Neural cell (in vitro differentiated cells): ENCODE results near the gene TSPO. TPM values are rescaled to one million over a fixed set of nuclear protein-coding genes. Genes with fewer than 3 reads are reported as not detected.

ENCODE experiments used
- H2AFZ ChIP-seq: fragments of 200-600, 300-800 bp; sonication (generic), shearing (Covaris generic); 2 replicates; pipeline ENCODE4 v1.6.0; 2014; ENCODE audit warnings: low read depth, mild to moderate bottlenecking, antibody characterized with exemption, low read length, moderate library complexity
- H3F3A ChIP-seq: fragments of 200-600 bp; shearing (Covaris generic); 2 replicates; pipeline ENCODE4 v1.6.1; 2016; ENCODE audit warnings: mild to moderate bottlenecking, moderate library complexity, mixed read lengths, antibody characterized with exemption, low read length; ENCODE audit not compliant: insufficient read depth, poor library complexity, severe bottlenecking
- H3K27ac ChIP-seq: fragments of 200-600, 300-800 bp; sonication (generic), shearing (Covaris generic); 2 replicates; pipeline ENCODE4 v1.5.1; 2014; ENCODE audit warnings: mild to moderate bottlenecking, low read length, moderate library complexity
- H3K27me3 ChIP-seq: fragments of 300-800, 200-600 bp; sonication (generic), shearing (Covaris generic); 2 replicates; pipeline ENCODE4 v1.6.0; 2014; ENCODE audit warnings: mild to moderate bottlenecking, low read depth, low read length, moderate library complexity; ENCODE audit not compliant: insufficient read depth
- H3K36me3 ChIP-seq: fragments of 300-800, 200-600 bp; sonication (generic), shearing (Covaris generic); 2 replicates; pipeline ENCODE4 v1.5.1; 2014; ENCODE audit warnings: mild to moderate bottlenecking, antibody characterized with exemption, low read length, moderate library complexity; ENCODE audit not compliant: insufficient read depth
- H3K4me2 ChIP-seq: fragments of 300-800, 200-600 bp; sonication (generic), shearing (Covaris generic); 2 replicates; pipeline ENCODE4 v1.6.0; 2014; ENCODE audit warnings: mild to moderate bottlenecking, low read length
- H3K4me3 ChIP-seq: fragments of 300-800, 200-600 bp; sonication (generic), shearing (Covaris generic); 2 replicates; pipeline ENCODE4 v1.5.1; 2014; ENCODE audit warnings: mild to moderate bottlenecking, low read length, moderate library complexity
- H3K79me2 ChIP-seq: fragments of 200-600 bp; shearing (Covaris generic); replicated peaks from 2 replicates; pipeline ENCODE4 v1.6.0; 2014; ENCODE audit warnings: mild to moderate bottlenecking, low read length, moderate library complexity; ENCODE audit not compliant: insufficient read depth
- H3K9ac ChIP-seq: fragments of 300-800, 200-600 bp; sonication (generic), shearing (Covaris generic); 2 replicates; pipeline ENCODE4 v1.6.1; 2016; ENCODE audit warnings: mild to moderate bottlenecking, low read length, mixed read lengths
- H3K9me2 ChIP-seq: fragments of 200-600 bp; shearing (Covaris generic); 2 replicates; pipeline ENCODE4 v1.6.1; 2016; ENCODE audit warnings: mild to moderate bottlenecking, low read length, mixed read lengths; ENCODE audit not compliant: insufficient read depth
- H3K9me3 ChIP-seq: fragments of 200-600, 300-800 bp; sonication (generic), shearing (Covaris generic); 2 replicates; pipeline ENCODE4 v1.6.1; 2016; ENCODE audit warnings: mild to moderate bottlenecking, mixed run types, low read length, moderate library complexity, mixed read lengths
- H4K20me1 ChIP-seq: fragments of 200-600 bp; shearing (Covaris generic); 2 replicates; pipeline ENCODE4 v1.6.1; 2016; ENCODE audit warnings: mild to moderate bottlenecking, mixed run types; ENCODE audit not compliant: insufficient read depth
- EP300 ChIP-seq: fragments of 450-650 bp; conservative IDR thresholded peaks from 2 replicates; pipeline ENCODE4 v1.6.1; 2014; ENCODE audit warnings: antibody characterized with exemption, mild to moderate bottlenecking, moderate library complexity; ENCODE audit not compliant: poor library complexity, severe bottlenecking
- EZH2 ChIP-seq: fragments of 200-600, 300-800 bp; shearing (Covaris generic), sonication (generic); IDR thresholded peaks from 2 replicates; pipeline ENCODE4 v1.6.1; 2014; ENCODE audit warnings: antibody characterized with exemption, low read length, borderline replicate concordance, mild to moderate bottlenecking; ENCODE audit not compliant: insufficient read depth, poor library complexity, severe bottlenecking
- MXI1 ChIP-seq: fragments of 450-650 bp; conservative IDR thresholded peaks from 2 replicates; pipeline ENCODE4 v1.6.1; 2014; ENCODE audit warnings: antibody characterized with exemption, mild to moderate bottlenecking; ENCODE audit not compliant: poor library complexity, severe bottlenecking
- POLR2AphosphoS5 ChIP-seq: IDR thresholded peaks from 2 replicates; pipeline ENCODE4 v1.6.1; 2012
- RAD21 ChIP-seq: fragments of 450-650 bp; conservative IDR thresholded peaks from 2 replicates; pipeline ENCODE4 v1.6.1; 2014; ENCODE audit warnings: antibody characterized with exemption, mild to moderate bottlenecking, moderate library complexity
- SMC3 ChIP-seq: fragments of 450-650 bp; conservative IDR thresholded peaks from 2 replicates; pipeline ENCODE4 v1.6.1; 2014; ENCODE audit warnings: antibody characterized with exemption, mild to moderate bottlenecking, moderate library complexity; ENCODE audit not compliant: poor library complexity
- TAF1 ChIP-seq: IDR thresholded peaks from 2 replicates; pipeline ENCODE4 v1.6.1; 2012; ENCODE audit warnings: low read depth
- polyA plus RNA-seq: library from polyadenylated mRNA; depleted of rRNA; stranded (reverse); fragments of >200 nt; gene quantifications from 2 replicates; pipeline ENCODE4 v1.2.3, GENCODE V29; 2014
- TF ChIP-seq, protein P1 (sequence below): IDR thresholded peaks from 2 replicates; pipeline ENCODE4 v1.6.1; 2012; ENCODE audit warnings: borderline replicate concordance
- TF ChIP-seq, protein P2 (sequence below): fragments of 450-650 bp; IDR thresholded peaks from 2 replicates; pipeline ENCODE4 v1.5.1; 2014; ENCODE audit warnings: antibody characterized with exemption, mild to moderate bottlenecking, moderate library complexity; ENCODE audit not compliant: poor library complexity, severe bottlenecking

Gene TSPO
- polyA plus RNA-seq, 1 donor from 2014 or later, result not detected

DNA sequence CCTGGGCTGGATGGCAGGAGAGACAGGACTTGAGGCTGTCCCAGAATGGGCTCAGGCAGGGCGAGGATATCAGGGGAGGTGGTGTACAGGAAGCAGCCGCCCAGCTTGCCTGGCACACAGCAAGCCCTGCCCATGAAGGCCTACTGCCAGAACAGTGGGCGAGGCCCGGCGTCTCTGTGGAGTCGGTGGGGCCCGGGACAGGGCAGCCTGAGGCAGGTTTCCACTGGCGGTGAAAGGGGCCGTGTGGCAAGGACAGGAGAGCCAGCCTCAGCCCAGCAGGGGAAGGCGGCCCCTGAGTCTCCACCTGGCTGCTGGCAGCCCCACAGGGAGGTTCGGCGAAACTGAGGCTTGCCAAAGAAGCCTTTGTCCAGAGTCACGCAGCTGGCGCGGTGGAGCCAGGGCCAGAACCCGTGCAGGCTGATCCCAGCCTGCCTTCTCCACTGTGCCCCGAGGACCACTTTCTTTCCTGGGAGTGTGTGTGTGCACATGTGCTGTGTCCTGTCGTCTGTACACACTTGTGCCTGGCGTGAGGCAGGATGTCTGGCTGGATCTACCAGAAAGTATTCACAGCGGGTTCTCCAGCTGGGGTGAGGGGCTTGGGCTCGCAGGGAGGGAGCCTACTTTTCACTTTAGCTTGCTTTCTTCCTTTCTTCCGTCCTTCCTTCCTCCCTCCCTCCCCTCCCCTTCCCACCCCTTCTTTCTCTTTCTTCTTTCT is 1.2 kb downstream of the TSPO start:
- Histone ChIP-seq H3K36me3 (no peaks in the 10 kb centered on the region), H3K9ac (no peak overlapping the region), H3K9me2 (no peaks in the 10 kb centered on the region), H3K27me3 (peaks cover 16% of the 10 kb centered on the region), H3K27ac (no peak overlapping the region), H3K4me3 (no peak overlapping the region), H3K9me3 (no peaks in the 10 kb centered on the region), H2AFZ (no peak overlapping the region), H3K79me2 (no peaks in the 10 kb centered on the region), H4K20me1 (no peaks in the 10 kb centered on the region), H3F3A (no peaks in the 10 kb centered on the region), H3K4me2 (no peak overlapping the region)
- no peak for TF ChIP-seq MXI1
- TF ChIP-seq POLR2AphosphoS5, result no peak
- TF ChIP-seq TAF1, result no peak
- TF ChIP-seq, protein P1, sequence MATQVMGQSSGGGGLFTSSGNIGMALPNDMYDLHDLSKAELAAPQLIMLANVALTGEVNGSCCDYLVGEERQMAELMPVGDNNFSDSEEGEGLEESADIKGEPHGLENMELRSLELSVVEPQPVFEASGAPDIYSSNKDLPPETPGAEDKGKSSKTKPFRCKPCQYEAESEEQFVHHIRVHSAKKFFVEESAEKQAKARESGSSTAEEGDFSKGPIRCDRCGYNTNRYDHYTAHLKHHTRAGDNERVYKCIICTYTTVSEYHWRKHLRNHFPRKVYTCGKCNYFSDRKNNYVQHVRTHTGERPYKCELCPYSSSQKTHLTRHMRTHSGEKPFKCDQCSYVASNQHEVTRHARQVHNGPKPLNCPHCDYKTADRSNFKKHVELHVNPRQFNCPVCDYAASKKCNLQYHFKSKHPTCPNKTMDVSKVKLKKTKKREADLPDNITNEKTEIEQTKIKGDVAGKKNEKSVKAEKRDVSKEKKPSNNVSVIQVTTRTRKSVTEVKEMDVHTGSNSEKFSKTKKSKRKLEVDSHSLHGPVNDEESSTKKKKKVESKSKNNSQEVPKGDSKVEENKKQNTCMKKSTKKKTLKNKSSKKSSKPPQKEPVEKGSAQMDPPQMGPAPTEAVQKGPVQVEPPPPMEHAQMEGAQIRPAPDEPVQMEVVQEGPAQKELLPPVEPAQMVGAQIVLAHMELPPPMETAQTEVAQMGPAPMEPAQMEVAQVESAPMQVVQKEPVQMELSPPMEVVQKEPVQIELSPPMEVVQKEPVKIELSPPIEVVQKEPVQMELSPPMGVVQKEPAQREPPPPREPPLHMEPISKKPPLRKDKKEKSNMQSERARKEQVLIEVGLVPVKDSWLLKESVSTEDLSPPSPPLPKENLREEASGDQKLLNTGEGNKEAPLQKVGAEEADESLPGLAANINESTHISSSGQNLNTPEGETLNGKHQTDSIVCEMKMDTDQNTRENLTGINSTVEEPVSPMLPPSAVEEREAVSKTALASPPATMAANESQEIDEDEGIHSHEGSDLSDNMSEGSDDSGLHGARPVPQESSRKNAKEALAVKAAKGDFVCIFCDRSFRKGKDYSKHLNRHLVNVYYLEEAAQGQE, result no peak
- TF ChIP-seq EP300, result no peak
- TF ChIP-seq SMC3, result no peak
- TF ChIP-seq, protein P2, sequence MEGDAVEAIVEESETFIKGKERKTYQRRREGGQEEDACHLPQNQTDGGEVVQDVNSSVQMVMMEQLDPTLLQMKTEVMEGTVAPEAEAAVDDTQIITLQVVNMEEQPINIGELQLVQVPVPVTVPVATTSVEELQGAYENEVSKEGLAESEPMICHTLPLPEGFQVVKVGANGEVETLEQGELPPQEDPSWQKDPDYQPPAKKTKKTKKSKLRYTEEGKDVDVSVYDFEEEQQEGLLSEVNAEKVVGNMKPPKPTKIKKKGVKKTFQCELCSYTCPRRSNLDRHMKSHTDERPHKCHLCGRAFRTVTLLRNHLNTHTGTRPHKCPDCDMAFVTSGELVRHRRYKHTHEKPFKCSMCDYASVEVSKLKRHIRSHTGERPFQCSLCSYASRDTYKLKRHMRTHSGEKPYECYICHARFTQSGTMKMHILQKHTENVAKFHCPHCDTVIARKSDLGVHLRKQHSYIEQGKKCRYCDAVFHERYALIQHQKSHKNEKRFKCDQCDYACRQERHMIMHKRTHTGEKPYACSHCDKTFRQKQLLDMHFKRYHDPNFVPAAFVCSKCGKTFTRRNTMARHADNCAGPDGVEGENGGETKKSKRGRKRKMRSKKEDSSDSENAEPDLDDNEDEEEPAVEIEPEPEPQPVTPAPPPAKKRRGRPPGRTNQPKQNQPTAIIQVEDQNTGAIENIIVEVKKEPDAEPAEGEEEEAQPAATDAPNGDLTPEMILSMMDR, result no peak
- no peak for TF ChIP-seq EZH2

DNA sequence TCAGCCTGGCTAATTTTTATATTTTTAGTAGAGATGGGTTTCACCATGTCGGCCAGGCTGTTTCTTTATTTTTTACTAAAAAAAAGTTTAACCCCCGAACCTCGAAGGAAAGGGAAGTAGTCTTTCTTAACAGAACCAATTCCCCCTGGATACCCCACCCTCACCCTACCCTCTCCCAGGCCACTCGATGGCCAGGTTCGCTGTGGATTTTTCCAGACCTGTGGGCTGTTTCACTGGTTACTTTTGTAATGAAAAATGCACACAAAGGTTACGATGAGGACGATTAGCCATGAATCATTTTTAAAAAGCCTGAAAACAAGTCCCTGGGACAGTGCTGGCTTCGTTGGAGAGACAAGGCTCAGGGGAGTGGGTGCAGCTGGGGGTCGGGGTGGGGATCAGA is 2.5 kb downstream of the TSPO start:
- H3K9me3 ChIP-seq, result no peaks in the 10 kb centered on the region
- no peak overlapping the region for H3K9ac ChIP-seq
- no peak overlapping the region for H3K4me3 ChIP-seq
- no peaks in the 10 kb centered on the region for H3K79me2 ChIP-seq
- no peak overlapping the region for H3K4me2 ChIP-seq
- H3K36me3 ChIP-seq, result no peaks in the 10 kb centered on the region
- no peak overlapping the region for H2AFZ ChIP-seq
- H3K9me2 ChIP-seq, result no peaks in the 10 kb centered on the region
- H3K27me3 ChIP-seq, result peaks cover 16% of the 10 kb centered on the region
- TF ChIP-seq MXI1 (no peak), EZH2 (no peak), EP300 (no peak), SMC3 (no peak), POLR2AphosphoS5 (no peak), RAD21 (no peak), TAF1 (no peak)
- TF ChIP-seq, protein P1, result no peak
- TF ChIP-seq, protein P2, result no peak
- no peaks in the 10 kb centered on the region for H3F3A ChIP-seq
- no peaks in the 10 kb centered on the region for H4K20me1 ChIP-seq
- H3K27ac ChIP-seq, result no peak overlapping the region
